ENCODE measurements around the gene SCCPDH.

GRCh38 chr1:246681900-246682895, 42.0 kb upstream of the SCCPDH start:
- no peak for TF ChIP-seq GABPB1 (CRISPR knock-in tag; IDR thresholded peaks at IDR 0.05)
- TF ChIP-seq, protein P1, sequence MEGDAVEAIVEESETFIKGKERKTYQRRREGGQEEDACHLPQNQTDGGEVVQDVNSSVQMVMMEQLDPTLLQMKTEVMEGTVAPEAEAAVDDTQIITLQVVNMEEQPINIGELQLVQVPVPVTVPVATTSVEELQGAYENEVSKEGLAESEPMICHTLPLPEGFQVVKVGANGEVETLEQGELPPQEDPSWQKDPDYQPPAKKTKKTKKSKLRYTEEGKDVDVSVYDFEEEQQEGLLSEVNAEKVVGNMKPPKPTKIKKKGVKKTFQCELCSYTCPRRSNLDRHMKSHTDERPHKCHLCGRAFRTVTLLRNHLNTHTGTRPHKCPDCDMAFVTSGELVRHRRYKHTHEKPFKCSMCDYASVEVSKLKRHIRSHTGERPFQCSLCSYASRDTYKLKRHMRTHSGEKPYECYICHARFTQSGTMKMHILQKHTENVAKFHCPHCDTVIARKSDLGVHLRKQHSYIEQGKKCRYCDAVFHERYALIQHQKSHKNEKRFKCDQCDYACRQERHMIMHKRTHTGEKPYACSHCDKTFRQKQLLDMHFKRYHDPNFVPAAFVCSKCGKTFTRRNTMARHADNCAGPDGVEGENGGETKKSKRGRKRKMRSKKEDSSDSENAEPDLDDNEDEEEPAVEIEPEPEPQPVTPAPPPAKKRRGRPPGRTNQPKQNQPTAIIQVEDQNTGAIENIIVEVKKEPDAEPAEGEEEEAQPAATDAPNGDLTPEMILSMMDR (IDR thresholded peaks at IDR 0.05), result no peak
- TF ChIP-seq ZBTB43 (CRISPR knock-in tag; IDR thresholded peaks at IDR 0.05), result no peak
- no peak for TF ChIP-seq E2F4 (CRISPR knock-in tag; IDR thresholded peaks at IDR 0.05; ENCODE audit: borderline replicate concordance, low read depth)
- no peak for TF ChIP-seq USF2 (CRISPR knock-in tag; IDR thresholded peaks at IDR 0.05)
- TF ChIP-seq TEAD4 (CRISPR knock-in tag; IDR thresholded peaks at IDR 0.05), result no peak
- TF ChIP-seq, protein P2, sequence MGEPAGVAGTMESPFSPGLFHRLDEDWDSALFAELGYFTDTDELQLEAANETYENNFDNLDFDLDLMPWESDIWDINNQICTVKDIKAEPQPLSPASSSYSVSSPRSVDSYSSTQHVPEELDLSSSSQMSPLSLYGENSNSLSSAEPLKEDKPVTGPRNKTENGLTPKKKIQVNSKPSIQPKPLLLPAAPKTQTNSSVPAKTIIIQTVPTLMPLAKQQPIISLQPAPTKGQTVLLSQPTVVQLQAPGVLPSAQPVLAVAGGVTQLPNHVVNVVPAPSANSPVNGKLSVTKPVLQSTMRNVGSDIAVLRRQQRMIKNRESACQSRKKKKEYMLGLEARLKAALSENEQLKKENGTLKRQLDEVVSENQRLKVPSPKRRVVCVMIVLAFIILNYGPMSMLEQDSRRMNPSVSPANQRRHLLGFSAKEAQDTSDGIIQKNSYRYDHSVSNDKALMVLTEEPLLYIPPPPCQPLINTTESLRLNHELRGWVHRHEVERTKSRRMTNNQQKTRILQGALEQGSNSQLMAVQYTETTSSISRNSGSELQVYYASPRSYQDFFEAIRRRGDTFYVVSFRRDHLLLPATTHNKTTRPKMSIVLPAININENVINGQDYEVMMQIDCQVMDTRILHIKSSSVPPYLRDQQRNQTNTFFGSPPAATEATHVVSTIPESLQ (CRISPR knock-in tag; IDR thresholded peaks at IDR 0.05), result no peak
- no peak for TF ChIP-seq PRRX2 (CRISPR knock-in tag; IDR thresholded peaks at IDR 0.05)
- TF ChIP-seq ZNF121 (CRISPR knock-in tag; IDR thresholded peaks at IDR 0.05), result no peak
- no peak for TF ChIP-seq SMAD3 (CRISPR knock-in tag; IDR thresholded peaks at IDR 0.05; ENCODE audit: borderline replicate concordance)
- TF ChIP-seq FOXK1 (CRISPR knock-in tag; IDR thresholded peaks at IDR 0.05), result no peak
- no peak for TF ChIP-seq USF1 (CRISPR knock-in tag; IDR thresholded peaks at IDR 0.05)
- TF ChIP-seq MAX (CRISPR knock-in tag; IDR thresholded peaks at IDR 0.05), result no peak
- TF ChIP-seq, protein P3, sequence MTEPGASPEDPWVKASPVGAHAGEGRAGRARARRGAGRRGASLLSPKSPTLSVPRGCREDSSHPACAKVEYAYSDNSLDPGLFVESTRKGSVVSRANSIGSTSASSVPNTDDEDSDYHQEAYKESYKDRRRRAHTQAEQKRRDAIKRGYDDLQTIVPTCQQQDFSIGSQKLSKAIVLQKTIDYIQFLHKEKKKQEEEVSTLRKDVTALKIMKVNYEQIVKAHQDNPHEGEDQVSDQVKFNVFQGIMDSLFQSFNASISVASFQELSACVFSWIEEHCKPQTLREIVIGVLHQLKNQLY (CRISPR knock-in tag; IDR thresholded peaks at IDR 0.05), result no peak

Measured in WTC11 (cell line).